ENCODE measurements around the gene TMEM35B.
"Not testable (repeated sequence)": the region's sequence is repeated elsewhere in the genome, so short reads cannot be mapped to it uniquely, and the experiment has no call there.

The TMEM35B gene
- 0 to 0.30 reads per million in 2 experiments for total RNA-seq

DNA sequence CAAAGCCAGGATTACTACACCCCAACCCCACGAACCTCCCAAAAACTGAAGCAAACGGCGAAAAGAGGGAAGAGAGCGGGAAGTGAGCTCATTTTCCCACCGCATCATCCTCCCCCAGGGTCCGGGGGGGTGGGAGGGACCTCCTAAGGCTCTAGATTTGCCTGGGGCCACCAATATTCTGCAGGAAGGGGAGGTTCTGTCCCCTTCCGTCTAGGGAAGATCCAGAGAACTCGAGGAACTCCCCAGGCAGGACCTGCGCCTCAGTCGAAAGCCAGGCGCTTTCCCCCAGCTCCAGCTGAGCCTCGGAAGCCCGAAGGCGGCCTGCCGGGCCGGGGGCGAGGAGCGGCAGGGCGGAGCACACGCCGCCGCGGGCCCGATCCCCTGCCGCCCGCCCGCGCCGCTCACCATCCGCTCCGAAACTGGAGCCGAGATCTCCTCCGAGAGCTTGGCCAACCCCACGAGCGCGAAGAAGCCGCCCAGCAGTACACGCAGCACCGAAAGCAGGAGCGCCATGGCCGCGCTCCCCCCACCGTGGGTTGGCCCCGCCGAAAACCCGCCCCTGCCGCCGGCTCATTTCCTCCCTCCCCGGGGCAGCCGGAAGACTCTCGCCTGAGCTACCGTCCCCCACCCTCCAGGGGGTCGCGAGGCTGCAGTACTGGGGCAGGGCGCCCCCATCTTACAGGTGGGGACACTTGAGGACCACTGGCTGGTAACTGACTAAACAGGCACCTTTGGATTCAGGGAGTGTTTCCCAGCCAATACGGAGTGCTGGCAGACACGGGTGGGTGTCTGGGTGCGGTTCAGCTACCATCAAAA lies at the start of gene TMEM35B:
TMEM35B (minus strand) TSS at position 555 of the 816 bp plus-strand sequence; CDS start at position 513, 42 bp downstream.
- DNase-seq (ENCODE audit: low read depth) = peak; percentile 66

GRCh38 chr1:35033346-35033745 lies 48.2 kb upstream of the TMEM35B start:
- no peak for DNase-seq (ENCODE audit: low read depth)

- DNase-seq (ENCODE audit: low read depth) = no peak
Observed at GRCh38 chr1:35032384-35032739, 47.2 kb upstream of the TMEM35B start.

GRCh38 chr1:35030756-35031446 lies 45.8 kb upstream of the TMEM35B start:
- no peak for DNase-seq (ENCODE audit: low read depth)

GRCh38 chr1:35030338-35030737 lies 45.2 kb upstream of the TMEM35B start:
- no peak for DNase-seq (ENCODE audit: low read depth)

DNA sequence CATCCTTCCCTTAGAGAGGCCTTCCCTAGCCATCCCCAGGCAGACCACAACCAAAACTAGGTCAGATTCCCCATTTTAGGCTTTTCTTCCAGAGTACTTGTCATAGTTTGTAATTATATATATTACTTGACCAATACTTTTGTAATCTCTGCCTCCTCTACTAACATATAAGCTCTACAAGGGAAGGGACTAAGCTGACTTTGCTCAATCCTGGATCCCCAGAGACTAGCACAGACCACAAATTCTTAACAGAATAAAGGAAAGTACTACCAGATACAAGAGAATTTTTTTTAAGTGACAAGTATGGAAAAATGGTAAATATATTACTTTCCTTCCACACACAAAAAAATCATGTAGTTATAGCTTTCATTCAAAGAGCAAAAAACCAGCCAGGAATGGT lies 44.6 kb upstream of the TMEM35B start:
- DNase-seq (ENCODE audit: low read depth) = no peak

- DNase-seq (ENCODE audit: low read depth) = no peak
Observed at GRCh38 chr1:35016406-35016805, 31.3 kb upstream of the TMEM35B start.

GRCh38 chr1:35014486-35014885 lies 29.3 kb upstream of the TMEM35B start:
- DNase-seq (ENCODE audit: low read depth) = no peak

GRCh38 chr1:35005711-35006110 lies 20.6 kb upstream of the TMEM35B start:
- DNase-seq (ENCODE audit: low read depth) = no peak

DNA sequence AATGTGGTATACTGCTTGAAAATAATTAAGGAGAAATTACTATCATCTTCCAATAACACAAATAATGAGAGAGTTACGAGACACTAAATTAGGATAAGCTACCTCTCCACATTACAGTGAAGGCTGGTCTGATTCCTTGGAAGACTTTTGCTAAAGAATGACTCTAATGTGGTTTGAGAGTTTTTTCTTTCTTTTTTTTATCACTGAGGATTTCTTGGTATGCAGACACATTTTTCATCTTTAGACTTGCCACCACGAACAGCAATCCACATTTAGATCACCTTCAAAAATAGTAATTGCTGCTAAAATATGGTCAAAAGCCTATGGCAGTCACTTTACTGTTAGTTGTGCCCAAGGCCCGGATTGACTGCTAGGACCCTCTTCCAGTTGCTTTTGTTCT lies 16.6 kb upstream of the TMEM35B start:
- no peak for DNase-seq (ENCODE audit: low read depth)

GRCh38 chr1:34994878-34995277 lies 9.7 kb upstream of the TMEM35B start:
- no peak for DNase-seq (ENCODE audit: low read depth)

DNA sequence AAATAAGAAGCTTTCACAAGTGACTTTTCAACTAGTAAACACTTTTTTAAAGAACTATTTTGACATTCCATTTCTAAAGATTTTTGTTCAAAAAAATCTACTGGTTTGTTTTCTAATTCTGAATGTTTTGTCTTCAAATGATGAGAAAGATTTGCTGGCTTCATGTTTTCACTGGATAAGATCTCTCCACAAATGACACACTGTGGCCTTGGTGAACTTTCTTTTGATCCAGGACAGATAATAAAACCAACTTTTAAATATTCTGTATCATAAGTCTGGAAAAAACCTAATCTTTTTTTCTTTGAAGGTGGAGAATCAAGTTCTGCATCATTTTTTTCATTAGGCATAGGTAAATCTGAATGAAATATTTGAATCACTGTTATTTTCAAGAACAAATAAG lies 3.4 kb upstream of the TMEM35B start:
- DNase-seq (ENCODE audit: low read depth) = no peak

- no peak for DNase-seq (ENCODE audit: low read depth)
Observed at GRCh38 chr1:34988147-34988546, 3.0 kb upstream of the TMEM35B start.

GRCh38 chr1:34987018-34987417 lies 1.9 kb upstream of the TMEM35B start:
- no peak for DNase-seq (ENCODE audit: low read depth)

DNA sequence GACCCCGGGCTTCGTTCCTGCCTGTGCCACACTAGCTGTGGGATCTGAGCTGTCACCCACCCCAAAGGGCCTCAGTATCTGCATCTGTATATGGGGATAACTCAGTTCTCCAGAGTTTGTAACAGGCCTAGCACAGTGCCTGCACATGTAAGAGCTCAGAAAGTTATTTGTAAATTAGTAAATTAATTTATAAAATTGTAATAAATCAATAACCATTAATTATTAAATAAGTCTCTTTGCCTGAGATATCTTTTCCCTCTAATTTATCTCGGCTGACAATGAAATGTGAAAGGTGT lies 410 bp upstream of the TMEM35B start:
- not testable (repeated sequence) for DNase-seq (ENCODE audit: low read depth)

DNA sequence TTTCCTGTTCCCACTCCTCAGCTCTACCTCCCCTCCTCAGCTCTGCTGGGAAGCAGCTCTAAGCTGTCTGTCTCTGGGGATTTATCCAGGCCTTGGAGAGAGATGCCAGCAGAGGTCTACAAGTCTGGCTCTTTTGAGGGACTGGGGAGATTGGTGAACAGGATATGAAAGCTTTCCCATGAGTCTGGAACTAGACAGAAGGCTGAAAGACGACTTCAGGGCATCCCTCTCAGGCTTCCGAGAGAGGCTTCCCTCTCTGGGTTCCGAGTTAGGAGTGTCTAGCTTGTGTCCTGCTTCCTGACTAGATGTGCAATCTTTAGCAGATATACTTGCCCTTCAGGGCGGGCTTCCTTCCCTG lies 733 bp downstream of the TMEM35B start:
- DNase-seq (ENCODE audit: low read depth) = no peak

DNA sequence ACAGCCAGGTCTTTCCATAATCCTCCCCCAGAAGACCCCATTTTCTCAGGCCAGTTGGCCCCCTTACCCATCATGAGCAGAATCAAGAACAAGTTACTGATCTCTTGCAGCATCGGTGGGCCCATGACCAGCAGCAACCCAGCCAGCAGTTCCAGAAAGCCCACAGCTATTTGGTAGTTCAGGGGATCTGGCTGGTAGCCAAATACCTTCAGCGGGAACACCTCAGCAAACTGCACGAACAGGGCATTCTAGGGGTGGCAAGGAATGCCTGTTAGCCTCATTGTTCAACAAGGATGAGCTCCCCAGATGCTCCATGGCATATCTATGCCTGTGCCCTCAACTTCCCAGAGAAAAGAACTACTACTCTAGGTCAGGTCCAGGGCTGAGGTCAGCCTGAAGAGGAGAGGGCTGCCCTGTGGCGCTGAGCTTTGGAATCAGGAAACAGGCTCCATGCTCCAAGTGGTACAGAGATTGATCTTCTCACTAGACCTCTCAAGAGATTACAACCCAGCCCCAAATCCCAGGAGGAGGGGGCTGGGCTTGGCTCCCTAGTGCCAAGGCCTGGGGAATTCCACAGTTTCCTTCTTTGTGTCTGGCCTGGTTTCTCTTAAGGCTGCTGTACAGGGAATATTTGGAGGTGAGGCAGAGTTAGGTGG lies 1.3 kb downstream of the TMEM35B start:
- DNase-seq (ENCODE audit: low read depth) = no peak

- DNase-seq (ENCODE audit: low read depth) = no peak
Observed at GRCh38 chr1:34982820-34983376, 2.2 kb downstream of the TMEM35B start.

- DNase-seq (ENCODE audit: low read depth) = no peak
Observed at GRCh38 chr1:34980715-34981114, 4.4 kb downstream of the TMEM35B start.

- no peak for DNase-seq (ENCODE audit: low read depth)
Observed at GRCh38 chr1:34978921-34979320, 6.2 kb downstream of the TMEM35B start.

GRCh38 chr1:34977858-34978257 lies 7.3 kb downstream of the TMEM35B start:
- DNase-seq (ENCODE audit: low read depth) = no peak

DNA sequence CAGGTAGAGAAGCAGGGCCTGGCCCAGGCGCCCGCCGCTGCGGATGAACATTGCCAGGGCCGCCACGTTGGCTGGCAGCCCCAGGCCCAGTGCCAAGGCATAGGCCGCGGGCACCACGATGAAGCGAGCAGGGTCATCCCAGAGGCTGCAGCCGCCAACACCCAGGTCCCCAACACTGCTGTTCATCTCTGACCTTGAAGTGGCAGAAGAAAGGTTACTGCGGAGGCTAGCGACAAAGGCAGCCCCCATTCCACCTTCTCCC lies 8.0 kb downstream of the TMEM35B start:
- DNase-seq (ENCODE audit: low read depth) = no peak

All from T follicular helper cell (primary cell).